OCI-LY7 (cell line): Measurements from ENCODE around the gene REX1BD. TPM values are rescaled to one million over a fixed set of nuclear protein-coding genes. Genes with fewer than 3 reads are reported as not detected.
A peak's percentile ranks its signal among the peaks of the same experiment; 100 is the strongest.

Experiments used
- BruUV-seq: library from RNA; stranded (reverse); fragments of 400-500 nt; replicated peaks from 2 replicates; lab custom pipeline; 2021; lab: Mats Ljungman, UMichigan
- CTCF ChIA-PET: fragments of 300-600 bp; sonication (Branson Sonifier 250); formaldehyde crosslinking; loops from one replicate; lab custom pipeline; 2022; ENCODE audit warnings: antibody characterized with exemption; ENCODE audit not compliant: unreplicated experiment; lab: Charles Lee
- POLR2A ChIA-PET: fragments of 300-600 bp; sonication (Branson Sonifier 250); formaldehyde crosslinking; loops from one replicate; lab custom pipeline; 2022; ENCODE audit warnings: antibody characterized with exemption; lab: Charles Lee
- DNase-seq: peaks from one replicate; pipeline ENCODE4 v3.0.0-alpha.2; 2015; ENCODE audit warnings: low spot score
- H2AFZ ChIP-seq: fragments of 200-600 bp; sonication (generic), shearing (Covaris generic); 2 replicates; pipeline ENCODE4 v1.6.1; 2014; ENCODE audit warnings: mild to moderate bottlenecking, antibody characterized with exemption, low read length, moderate library complexity
- H3K27ac ChIP-seq: fragments of 200-600 bp; sonication (generic); 2 replicates; pipeline ENCODE4 v1.5.1; 2014; ENCODE audit warnings: mixed run types, low read depth, mild to moderate bottlenecking, moderate library complexity, low read length, inconsistent platforms; ENCODE audit not compliant: poor library complexity, severe bottlenecking
- H3K36me3 ChIP-seq: fragments of 200-600 bp; sonication (generic); 2 replicates; pipeline ENCODE4 v1.6.1; 2014; ENCODE audit warnings: mild to moderate bottlenecking, antibody characterized with exemption, low read length, moderate library complexity, mixed read lengths; ENCODE audit not compliant: insufficient read depth
- H3K4me1 ChIP-seq: fragments of 200-600 bp; sonication (generic); 2 replicates; pipeline ENCODE4 v1.5.1; 2014; ENCODE audit warnings: mild to moderate bottlenecking, low read length; ENCODE audit not compliant: insufficient read depth, poor library complexity, severe bottlenecking
- H3K4me2 ChIP-seq: fragments of 200-600 bp; sonication (generic); 2 replicates; pipeline ENCODE4 v1.6.1; 2014; ENCODE audit warnings: mild to moderate bottlenecking, low read length
- H3K4me3 ChIP-seq: fragments of 200-600 bp; sonication (generic); 2 replicates; pipeline ENCODE4 v1.5.1; 2014; ENCODE audit warnings: mild to moderate bottlenecking, low read depth, low read length; ENCODE audit not compliant: poor library complexity, severe bottlenecking
- H3K79me2 ChIP-seq: fragments of 200-600 bp; sonication (generic); 2 replicates; pipeline ENCODE4 v1.6.1; 2016; ENCODE audit warnings: low read depth, mild to moderate bottlenecking, low read length, moderate library complexity, mixed read lengths; ENCODE audit not compliant: insufficient read depth
- H3K9me2 ChIP-seq: fragments of 200-600 bp; sonication (generic); 2 replicates; pipeline ENCODE4 v1.6.1; 2016; ENCODE audit warnings: mild to moderate bottlenecking, low read length, mixed read lengths; ENCODE audit not compliant: insufficient read depth
- H3K9me3 ChIP-seq: fragments of 200-600 bp; sonication (generic); 2 replicates; pipeline ENCODE4 v1.6.1; 2014; ENCODE audit warnings: mild to moderate bottlenecking, mixed run types, low read length, mixed read lengths
- H4K20me1 ChIP-seq: fragments of 200-600 bp; sonication (generic); 2 replicates; pipeline ENCODE4 v1.6.1; 2014; ENCODE audit warnings: mild to moderate bottlenecking, antibody characterized with exemption, low read length, moderate library complexity, mixed read lengths; ENCODE audit not compliant: insufficient read depth
- EZH2phosphoT487 ChIP-seq: fragments of 200-600 bp; sonication (generic); IDR thresholded peaks from 2 replicates; pipeline ENCODE4 v1.6.1; 2018; ENCODE audit warnings: low read depth, borderline replicate concordance, mild to moderate bottlenecking, mixed run types, antibody characterized with exemption, low read length, moderate library complexity, mixed read lengths
- intact Hi-C: fragments of 100-400 bp; cut with micrococcal nuclease; formaldehyde crosslinking; loops from one replicate; pipeline ENCODE4 v1.10.0; 2022; ENCODE audit not compliant: unreplicated experiment
- total RNA-seq, 2 experiments: library from RNA; depleted of rRNA in 1 of 2; stranded (reverse); fragments of >200 nt in 1 of 2; shearing (Covaris generic) in 1 of 2; gene quantifications; 2 replicates each; pipeline ENCODE4 v1.2.3, GENCODE V29; 2014 to 2022
- TF ChIP-seq, protein P1 (sequence below): fragments of 200-600 bp; sonication (generic); conservative IDR thresholded peaks from 2 replicates; pipeline ENCODE4 v1.5.1; 2014; ENCODE audit warnings: mild to moderate bottlenecking, antibody characterized with exemption, low read length, moderate library complexity, mixed read lengths

The REX1BD gene
- total RNA-seq, 2 experiments from 2014 or later = 88.8 to 126 TPM

DNA sequence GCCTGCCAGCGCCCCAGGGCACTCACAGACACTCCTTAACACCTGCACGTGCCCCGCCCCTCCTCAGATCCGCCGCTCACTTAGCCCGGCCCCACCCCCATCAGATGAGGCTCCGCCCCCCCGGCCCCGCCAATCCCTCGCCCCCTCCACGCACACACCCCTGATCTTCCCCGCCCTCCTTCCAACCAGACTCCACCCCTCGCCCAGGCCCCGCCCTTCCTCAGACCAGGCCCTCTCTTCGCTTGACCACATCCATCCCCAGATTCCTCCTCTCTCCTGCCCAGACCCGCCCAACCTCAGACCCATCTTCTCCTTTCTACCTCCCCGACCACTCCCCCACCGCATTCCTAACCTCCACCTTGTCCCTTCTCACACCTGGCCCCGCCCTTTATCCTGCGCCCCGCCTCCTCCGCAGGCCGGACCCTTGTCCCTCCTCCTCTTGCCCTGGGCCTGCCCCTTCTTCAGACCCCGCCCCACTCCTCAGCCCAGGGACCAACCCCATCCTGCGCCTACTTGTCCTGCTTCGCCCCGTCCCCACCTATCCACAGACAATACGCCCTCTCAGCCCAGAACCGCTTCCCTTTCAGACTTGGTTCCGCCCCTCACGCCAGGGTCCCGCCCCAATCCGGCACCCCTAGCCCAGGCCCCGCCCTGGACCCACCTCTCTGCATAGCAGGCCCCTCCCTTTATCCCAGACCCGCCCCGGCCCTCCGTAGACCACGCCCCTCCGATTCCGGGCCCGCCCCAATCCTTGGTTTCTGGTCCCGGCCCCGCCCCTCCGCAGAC lies 47.8 kb downstream of the REX1BD start:
- Histone ChIP-seq H3K79me2 (no peaks in the 10 kb centered on the region), H3K4me3 (peak overlapping the region; percentile 73), H3K36me3 (no peaks in the 10 kb centered on the region), H2AFZ (peak overlapping the region; percentile 62), H3K4me2 (peak overlapping the region; percentile 73), H3K9me2 (no peaks in the 10 kb centered on the region), H3K9me3 (no peaks in the 10 kb centered on the region), H3K27ac (peak overlapping the region; percentile 17), H4K20me1 (no peaks in the 10 kb centered on the region), H3K4me1 (peaks cover 19% of the 10 kb centered on the region)
- POLR2A ChIA-PET = no interaction called here
- TF ChIP-seq, protein P1, sequence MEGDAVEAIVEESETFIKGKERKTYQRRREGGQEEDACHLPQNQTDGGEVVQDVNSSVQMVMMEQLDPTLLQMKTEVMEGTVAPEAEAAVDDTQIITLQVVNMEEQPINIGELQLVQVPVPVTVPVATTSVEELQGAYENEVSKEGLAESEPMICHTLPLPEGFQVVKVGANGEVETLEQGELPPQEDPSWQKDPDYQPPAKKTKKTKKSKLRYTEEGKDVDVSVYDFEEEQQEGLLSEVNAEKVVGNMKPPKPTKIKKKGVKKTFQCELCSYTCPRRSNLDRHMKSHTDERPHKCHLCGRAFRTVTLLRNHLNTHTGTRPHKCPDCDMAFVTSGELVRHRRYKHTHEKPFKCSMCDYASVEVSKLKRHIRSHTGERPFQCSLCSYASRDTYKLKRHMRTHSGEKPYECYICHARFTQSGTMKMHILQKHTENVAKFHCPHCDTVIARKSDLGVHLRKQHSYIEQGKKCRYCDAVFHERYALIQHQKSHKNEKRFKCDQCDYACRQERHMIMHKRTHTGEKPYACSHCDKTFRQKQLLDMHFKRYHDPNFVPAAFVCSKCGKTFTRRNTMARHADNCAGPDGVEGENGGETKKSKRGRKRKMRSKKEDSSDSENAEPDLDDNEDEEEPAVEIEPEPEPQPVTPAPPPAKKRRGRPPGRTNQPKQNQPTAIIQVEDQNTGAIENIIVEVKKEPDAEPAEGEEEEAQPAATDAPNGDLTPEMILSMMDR = no peak
- no peak for TF ChIP-seq EZH2phosphoT487
- BruUV-seq = no TSS peak
- CTCF ChIA-PET = no interaction called here
- peak; percentile 95 for DNase-seq
- intact Hi-C loops = loop anchor here (2.0 kb wide), 1 partner anchor 48 kb away; the partner anchor contains the start of gene REX1BD

DNA sequence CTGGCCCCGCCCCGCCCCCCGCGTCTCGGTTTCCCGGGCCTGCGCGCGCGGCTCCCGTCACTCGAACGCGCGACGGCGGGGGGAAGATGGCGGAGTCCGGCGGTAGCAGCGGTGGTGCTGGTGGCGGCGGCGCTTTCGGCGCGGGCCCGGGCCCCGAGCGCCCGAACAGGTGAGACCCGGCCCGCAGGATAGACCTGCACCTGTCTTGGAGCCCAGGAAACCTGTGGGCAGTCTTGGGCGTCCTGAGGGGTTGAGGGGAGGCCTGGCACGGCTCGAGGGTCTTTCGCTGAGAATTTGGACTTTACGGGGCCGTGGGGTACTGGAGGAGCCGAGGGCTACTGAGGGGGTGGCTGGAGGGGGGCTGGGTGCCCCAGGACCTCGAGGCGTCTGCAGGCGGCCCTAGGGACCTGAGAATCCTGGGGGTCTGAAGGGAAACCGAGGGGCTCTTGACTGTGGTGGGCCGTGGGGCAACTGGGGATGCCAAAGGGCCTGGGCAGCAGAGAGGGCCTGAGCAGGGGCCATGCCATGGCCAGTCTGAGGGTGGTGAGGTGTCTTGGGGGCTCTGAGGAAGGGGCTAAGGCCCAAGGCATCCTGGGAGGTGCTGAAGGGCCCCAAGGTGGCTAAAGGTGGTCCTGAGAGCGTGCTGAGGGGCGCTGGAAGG lies 48.5 kb downstream of the REX1BD start, which contains the start of gene KLHL26:
Gene KLHL26 (plus strand): TSS at position 60 of the 661 bp plus-strand sequence. CDS start 27 bp downstream, at position 87.
- Histone ChIP-seq H3K4me2 (peak within 1 kb of the TSS; percentile 73), H3K9me2 (no peaks in the 10 kb centered on the region), H3K4me1 (peaks cover 19% of the 10 kb centered on the region), H4K20me1 (no peaks in the 10 kb centered on the region), H3K36me3 (no peaks in the 10 kb centered on the region), H3K79me2 (no peaks in the 10 kb centered on the region), H2AFZ (peak within 1 kb of the TSS; percentile 62), H3K4me3 (peak within 1 kb of the TSS; percentile 73), H3K27ac (peak within 1 kb of the TSS; percentile 17), H3K9me3 (no peaks in the 10 kb centered on the region)
- no peak for DNase-seq
- BruUV-seq = no TSS peak
- TF ChIP-seq, protein P1 = no peak
- TF ChIP-seq EZH2phosphoT487 = no peak
- intact Hi-C loops = loop anchor here (2.0 kb wide), 1 partner anchor 48 kb away; the partner anchor contains the start of gene REX1BD
- ChIA-PET CTCF (no interaction called here), POLR2A (no interaction called here)
